Mucosa of descending colon (tissue), 3 donors: ENCODE data around the gene CLSTN2. TPM values are rescaled to one million over a fixed set of nuclear protein-coding genes. Genes with fewer than 3 reads are reported as not detected.

Experiments used
- ATAC-seq: fragments of 200-7000 bp; cut with Tn5 transposase; one replicate; pipeline ENCODE4 v1.9.1; 2020; ENCODE audit warnings: mild to moderate bottlenecking, moderate library complexity
- DNase-seq, 3 donors: peaks; one replicate each; pipeline ENCODE4 v3.0.0-alpha.2; 2020
- H3K36me3 ChIP-seq: fragments of 200-600 bp; one replicate; pipeline ENCODE4 v1.8.0; 2021; ENCODE audit warnings: low read depth, mild to moderate bottlenecking
- H3K4me1 ChIP-seq: fragments of 200-600 bp; one replicate; pipeline ENCODE4 v1.8.0; 2021; ENCODE audit warnings: low read depth, mild to moderate bottlenecking
- H3K4me3 ChIP-seq: fragments of 200-600 bp; one replicate; pipeline ENCODE4 v1.8.0; 2021; ENCODE audit warnings: mild to moderate bottlenecking
- H3K9me3 ChIP-seq: fragments of 200-600 bp; one replicate; pipeline ENCODE4 v1.8.0; 2021; ENCODE audit warnings: mild to moderate bottlenecking
- intact Hi-C, 2 donors: fragments of 100-400 bp; cut with DNase I in 1 of 2; cut with micrococcal nuclease in 1 of 2; formaldehyde crosslinking; loops; one replicate each; pipeline versions ENCODE4 v1.11.0 to v1.11.1; 2022; cut with DNase I, micrococcal nuclease
- total RNA-seq, 3 donors: library from RNA; stranded (reverse); fragmentation: NEBNext Ultra II Directional in 2 of 3; extraction: Animal tissue kit (Norgen Biotek cat#: 25700) in 2 of 3; gene quantifications; one replicate each; pipeline versions ENCODE4 v1.2.1 to v1.2.4, GENCODE V29; 2021 to 2023
- TF ChIP-seq, protein P1 (sequence below): fragments of 200-600 bp; IDR thresholded peaks from one replicate; pipeline ENCODE4 v1.8.0; 2022; ENCODE audit warnings: antibody characterized with exemption, mild to moderate bottlenecking
- donor health status: DM: no; HTN: no; CAD: no; lungs with moderate emphysema.
- donor health status: DM: no; HTN: no; CAD: no.
- donor health status: DM: no; HTN: yes; CAD: no.

CLSTN2 gene
- total RNA-seq, 3 donors from 2014 or later, result 0.90 to 5.3 (median 2.5) TPM

DNA sequence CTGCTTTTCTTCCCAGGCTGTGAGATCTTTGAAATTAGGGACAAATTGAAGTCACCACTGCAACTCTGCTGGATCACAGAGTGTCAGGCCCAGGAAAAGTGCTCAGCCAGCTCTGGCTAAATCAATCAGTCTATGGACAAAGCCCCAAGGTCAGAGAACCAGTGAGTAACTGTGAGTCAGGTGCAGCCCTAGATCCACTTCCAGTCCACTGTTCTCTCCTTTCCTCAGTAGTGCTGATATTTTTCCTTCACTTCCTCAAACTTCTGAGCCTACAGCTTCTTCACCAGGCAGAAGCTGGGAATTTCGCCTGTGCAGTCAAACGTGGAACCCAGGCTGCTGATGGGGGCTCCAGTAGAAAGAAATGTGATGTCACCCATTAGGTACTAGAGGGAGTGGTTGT is 667.8 kb downstream of the CLSTN2 start:
- Histone ChIP-seq H3K36me3 (no peaks in the 10 kb centered on the region), H3K9me3 (no peaks in the 10 kb centered on the region), H3K4me3 (no peak overlapping the region), H3K4me1 (no peaks in the 10 kb centered on the region)
- intact Hi-C loops, result no loop called here
- ATAC-seq (no peak), DNase-seq (no peak)
- TF ChIP-seq, protein P1, sequence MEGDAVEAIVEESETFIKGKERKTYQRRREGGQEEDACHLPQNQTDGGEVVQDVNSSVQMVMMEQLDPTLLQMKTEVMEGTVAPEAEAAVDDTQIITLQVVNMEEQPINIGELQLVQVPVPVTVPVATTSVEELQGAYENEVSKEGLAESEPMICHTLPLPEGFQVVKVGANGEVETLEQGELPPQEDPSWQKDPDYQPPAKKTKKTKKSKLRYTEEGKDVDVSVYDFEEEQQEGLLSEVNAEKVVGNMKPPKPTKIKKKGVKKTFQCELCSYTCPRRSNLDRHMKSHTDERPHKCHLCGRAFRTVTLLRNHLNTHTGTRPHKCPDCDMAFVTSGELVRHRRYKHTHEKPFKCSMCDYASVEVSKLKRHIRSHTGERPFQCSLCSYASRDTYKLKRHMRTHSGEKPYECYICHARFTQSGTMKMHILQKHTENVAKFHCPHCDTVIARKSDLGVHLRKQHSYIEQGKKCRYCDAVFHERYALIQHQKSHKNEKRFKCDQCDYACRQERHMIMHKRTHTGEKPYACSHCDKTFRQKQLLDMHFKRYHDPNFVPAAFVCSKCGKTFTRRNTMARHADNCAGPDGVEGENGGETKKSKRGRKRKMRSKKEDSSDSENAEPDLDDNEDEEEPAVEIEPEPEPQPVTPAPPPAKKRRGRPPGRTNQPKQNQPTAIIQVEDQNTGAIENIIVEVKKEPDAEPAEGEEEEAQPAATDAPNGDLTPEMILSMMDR, result no peak

DNA sequence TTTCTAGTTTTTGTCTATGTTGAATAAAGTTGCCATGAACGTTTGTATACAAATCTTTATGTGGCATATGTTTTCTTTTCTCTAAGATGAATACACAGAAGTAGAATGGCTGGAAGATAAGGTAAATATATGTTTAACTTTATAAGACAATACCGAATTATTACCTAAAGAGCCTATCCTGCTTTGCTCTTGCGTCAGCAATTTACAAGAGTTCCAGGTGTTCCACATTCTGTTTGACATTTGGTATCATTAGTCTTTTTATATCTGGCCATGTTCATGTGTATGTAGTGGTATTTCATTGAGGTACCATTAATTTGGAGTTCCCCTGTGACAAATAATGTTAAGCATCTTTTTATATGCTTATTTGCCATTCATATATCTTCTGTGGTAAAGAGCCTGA is 668.8 kb downstream of the CLSTN2 start:
- no peak overlapping the region for H3K4me3 ChIP-seq

DNA sequence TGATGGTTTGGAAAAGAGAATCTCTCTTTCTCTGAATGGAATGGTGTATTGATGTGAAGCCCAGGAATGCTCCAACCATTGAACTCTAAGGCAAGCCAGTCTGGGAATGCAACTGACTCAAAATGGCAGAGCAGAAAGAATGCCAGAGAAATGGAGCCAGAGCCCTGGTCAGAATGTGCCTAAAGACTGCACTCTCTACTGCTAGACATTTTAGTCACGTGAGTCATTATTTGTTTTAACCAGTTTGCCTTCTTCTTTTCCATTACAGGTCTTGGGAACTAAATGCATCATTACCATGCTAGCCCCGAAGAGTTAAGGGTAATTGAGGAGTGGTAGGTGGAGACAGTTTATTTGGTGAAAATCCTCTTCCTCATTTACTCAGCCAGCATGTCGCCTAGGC is 675.6 kb downstream of the CLSTN2 start:
- no peaks in the 10 kb centered on the region for H3K9me3 ChIP-seq
- DNase-seq (no peak), ATAC-seq (no peak)
- TF ChIP-seq, protein P1, result no peak
- intact Hi-C loops, result no loop called here
- no peaks in the 10 kb centered on the region for H3K36me3 ChIP-seq
- H3K4me3 ChIP-seq, result no peak overlapping the region
- no peaks in the 10 kb centered on the region for H3K4me1 ChIP-seq

More for the DNA sequence above, 668.8 kb downstream of the CLSTN2 start:
- Histone ChIP-seq H3K4me1 (no peaks in the 10 kb centered on the region), H3K36me3 (no peaks in the 10 kb centered on the region), H3K9me3 (no peaks in the 10 kb centered on the region)
- TF ChIP-seq, protein P1, result no peak
- intact Hi-C loops, result no loop called here
- no peak for ATAC-seq
- DNase-seq, result no peak

- no peaks in the 10 kb centered on the region for H3K4me1 ChIP-seq
- intact Hi-C loops, result no loop called here
- ATAC-seq (no peak), DNase-seq (no peak)
- TF ChIP-seq, protein P1, result no peak
- no peak overlapping the region for H3K4me3 ChIP-seq
- H3K36me3 ChIP-seq, result no peaks in the 10 kb centered on the region
- H3K9me3 ChIP-seq, result no peaks in the 10 kb centered on the region
These were observed 679.0 kb downstream of the CLSTN2 start for GRCh38 chr3:140614001-140614400.

GRCh38 chr3:140617135-140617534 is 682.1 kb downstream of the CLSTN2 start:
- no peaks in the 10 kb centered on the region for H3K9me3 ChIP-seq
- no peaks in the 10 kb centered on the region for H3K4me1 ChIP-seq
- intact Hi-C loops, result no loop called here
- H3K36me3 ChIP-seq, result no peaks in the 10 kb centered on the region
- no peak for DNase-seq
- TF ChIP-seq, protein P1, result no peak
- no peak for ATAC-seq
- no peak overlapping the region for H3K4me3 ChIP-seq

DNA sequence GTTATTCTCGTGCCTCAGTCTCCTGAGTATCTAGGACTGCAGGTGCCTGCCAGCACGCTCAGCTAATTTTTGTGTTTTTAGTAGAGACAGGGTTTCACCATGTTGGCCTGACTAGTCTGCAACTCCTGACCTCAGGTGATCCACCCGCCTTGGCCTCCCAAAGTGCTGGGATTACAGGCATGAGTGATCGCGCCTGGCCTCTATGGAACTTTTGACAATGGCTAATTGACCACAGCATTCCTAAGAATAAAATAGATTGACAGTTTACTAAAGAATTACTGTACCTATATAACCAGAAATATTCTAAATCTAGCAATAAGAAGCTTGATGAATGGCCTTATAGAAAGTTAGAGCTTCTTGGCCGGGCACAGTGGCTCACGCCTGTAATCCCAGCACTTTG is 691.9 kb downstream of the CLSTN2 start:
- intact Hi-C loops, result no loop called here
- Histone ChIP-seq H3K4me1 (no peaks in the 10 kb centered on the region), H3K36me3 (no peaks in the 10 kb centered on the region), H3K4me3 (no peak overlapping the region), H3K9me3 (no peaks in the 10 kb centered on the region)
- TF ChIP-seq, protein P1, result no peak
- DNase-seq, result no peak
- ATAC-seq, result no peak
